GM18951 (cell line): Measurements from ENCODE around the gene OSBPL5.
"Not testable (repeated sequence)": the region's sequence is repeated elsewhere in the genome, so short reads cannot be mapped to it uniquely, and the experiment has no call there.

ENCODE experiments used
- POLR2A ChIP-seq: IDR thresholded peaks from 4 replicates; pipeline ENCODE4 v1.6.1; 2011; ENCODE audit warnings: mild to moderate bottlenecking; ENCODE audit not compliant: insufficient read length, insufficient read depth; ENCODE audit errors: extremely low read depth
- in situ Hi-C: fragments of 300-500 bp; cut with MboI; formaldehyde crosslinking; loops from one replicate; pipeline ENCODE4 v1.12.0; 2022; ENCODE audit warnings: low sequenced_read_pairs, mixed read lengths, inconsistent platforms; ENCODE audit not compliant: unreplicated experiment

Gene OSBPL5

DNA sequence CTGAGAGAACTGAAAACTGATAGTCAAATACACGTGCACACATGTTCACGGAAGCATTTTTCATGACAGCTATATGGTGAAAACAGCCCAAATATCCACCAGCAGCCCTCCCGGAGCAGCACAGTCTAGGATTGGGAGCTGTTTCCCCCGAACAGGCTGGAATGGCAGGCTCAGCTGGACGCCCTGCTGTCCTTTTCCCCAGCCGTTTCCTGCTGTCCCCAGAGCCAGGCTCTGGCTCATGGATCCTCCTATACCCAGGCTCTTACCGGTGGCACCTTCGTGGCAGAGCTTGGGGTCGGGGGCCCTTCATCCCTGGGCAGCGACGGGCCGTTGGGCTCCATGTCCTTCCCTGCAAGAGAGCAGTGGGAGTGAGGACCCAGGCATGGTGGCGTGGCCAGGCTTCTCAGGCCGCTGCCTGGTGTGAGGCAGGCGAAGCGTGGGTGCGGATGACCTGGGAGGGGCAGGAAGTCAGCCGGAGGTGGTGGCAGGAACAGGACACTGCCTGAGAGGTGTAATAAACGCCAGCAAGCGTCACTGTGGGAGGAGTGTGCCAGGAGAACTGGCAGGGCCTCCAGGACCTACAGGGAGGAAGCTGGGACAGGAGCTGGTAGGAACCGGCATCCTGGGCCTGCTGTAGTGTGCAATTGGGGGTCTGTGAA is 38.8 kb downstream of the OSBPL5 start:
- in situ Hi-C loops, result no loop called here
- TF ChIP-seq POLR2A, result no peak

DNA sequence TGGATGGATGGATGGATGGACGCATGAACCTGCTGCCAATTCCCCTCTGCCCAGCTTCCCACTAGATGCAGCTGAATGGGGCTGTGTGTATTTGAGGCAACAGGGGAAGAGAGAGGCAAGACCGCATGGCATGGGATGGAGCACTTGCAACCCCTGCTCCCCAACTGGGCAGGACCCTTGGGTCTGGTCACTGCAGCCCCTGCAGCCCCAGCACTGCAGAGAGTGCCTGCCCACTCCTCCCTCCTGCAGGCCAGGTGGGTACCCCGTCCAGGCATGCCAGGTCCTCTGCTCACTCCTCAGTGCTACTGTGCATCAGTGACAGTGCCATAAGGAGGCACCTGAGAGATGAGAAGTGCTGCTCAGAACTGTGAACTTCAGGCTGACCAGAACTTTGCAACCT is 40.3 kb downstream of the OSBPL5 start:
- no peak for TF ChIP-seq POLR2A
- in situ Hi-C loops, result no loop called here

DNA sequence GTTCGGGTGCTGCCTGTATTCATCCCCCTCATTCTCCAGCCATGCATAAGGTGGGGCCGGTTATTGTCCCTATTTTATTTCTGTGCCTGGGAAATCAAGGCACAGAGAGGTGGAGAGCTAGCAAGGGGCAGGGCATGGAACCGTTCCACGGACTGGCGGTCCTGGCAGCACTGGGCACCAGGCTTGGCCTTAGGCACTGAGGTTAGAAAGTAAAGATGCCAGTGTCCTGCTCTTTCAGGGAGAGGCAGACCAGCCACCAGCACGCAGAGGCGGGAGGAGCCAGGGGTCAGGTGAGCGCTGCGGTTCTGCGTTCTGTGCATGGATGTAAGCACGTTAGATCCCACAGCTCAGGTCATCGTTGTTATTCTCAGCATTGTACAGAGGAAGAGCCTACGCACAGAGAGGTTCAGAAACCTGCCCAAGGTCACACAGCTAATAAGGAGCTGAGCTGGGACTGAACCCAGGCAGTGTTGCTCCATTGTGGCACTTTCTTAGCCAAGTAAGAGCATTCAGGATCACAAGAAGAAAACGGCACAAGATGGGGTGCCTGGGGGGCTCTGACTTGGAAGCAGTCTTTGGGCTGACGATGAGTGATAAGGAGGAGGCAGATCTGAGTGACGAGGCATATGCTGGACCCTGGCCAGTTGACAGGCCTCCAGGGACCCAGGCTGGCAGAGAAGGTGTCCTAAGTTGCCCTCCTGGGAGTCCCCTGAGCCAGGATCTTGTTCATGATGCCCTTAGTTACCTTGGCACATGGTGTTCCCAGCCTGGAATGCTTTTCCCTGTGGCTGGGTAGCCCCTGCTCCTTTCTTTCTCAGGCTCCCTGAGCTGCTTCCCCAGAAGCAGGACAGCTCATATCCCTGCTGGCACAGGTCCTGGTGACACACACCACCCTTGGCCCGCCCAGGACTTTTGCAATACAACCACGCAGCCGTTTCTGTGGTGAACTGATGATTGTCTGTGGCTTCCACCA is 41.1 kb downstream of the OSBPL5 start:
- in situ Hi-C loops, result no loop called here

DNA sequence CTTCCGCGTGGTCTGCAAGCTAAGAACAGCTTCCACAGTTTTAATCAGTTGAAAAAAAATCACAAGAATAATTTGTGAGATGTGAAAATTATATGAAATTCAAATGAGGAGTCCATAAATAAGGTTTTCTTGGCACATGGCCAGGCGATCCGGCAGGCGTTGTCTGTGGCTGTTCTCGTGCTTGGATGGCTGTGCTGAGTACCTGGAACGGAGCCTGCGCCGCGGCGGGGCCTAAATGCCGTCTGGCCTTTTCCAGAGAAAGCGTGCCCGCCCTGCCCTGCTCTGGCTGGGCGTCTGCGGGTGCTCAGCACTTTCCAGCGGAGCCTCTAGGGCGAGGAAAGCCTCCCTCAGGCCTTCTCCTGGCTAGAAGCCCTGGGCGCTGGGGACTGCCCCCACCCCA is 41.8 kb downstream of the OSBPL5 start:
- no peak for TF ChIP-seq POLR2A
- in situ Hi-C loops, result no loop called here

More for the DNA sequence above, 41.1 kb downstream of the OSBPL5 start:
- TF ChIP-seq POLR2A, result no peak

DNA sequence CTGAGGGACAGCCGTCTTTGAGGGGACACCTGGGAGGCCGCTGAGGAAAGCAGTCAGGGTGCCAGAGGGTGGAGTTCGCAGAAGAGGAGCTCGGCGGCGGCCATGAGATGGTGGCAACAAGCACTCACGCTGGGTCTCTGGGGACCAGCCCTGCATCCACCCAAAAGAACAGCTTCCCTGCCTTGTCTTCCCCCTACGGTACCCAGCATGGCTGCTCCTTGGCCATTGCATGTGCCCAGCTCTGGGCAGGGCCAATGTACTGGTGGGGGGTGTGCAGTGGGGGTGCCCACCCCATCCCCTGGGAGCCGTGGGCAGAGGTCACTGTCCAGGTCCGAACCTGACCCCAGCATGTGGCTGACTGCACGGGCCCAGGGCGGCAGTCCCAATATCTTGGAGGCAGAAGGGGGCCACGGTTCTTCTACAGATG is 42.3 kb downstream of the OSBPL5 start:
- in situ Hi-C loops, result no loop called here
- TF ChIP-seq POLR2A, result no peak

DNA sequence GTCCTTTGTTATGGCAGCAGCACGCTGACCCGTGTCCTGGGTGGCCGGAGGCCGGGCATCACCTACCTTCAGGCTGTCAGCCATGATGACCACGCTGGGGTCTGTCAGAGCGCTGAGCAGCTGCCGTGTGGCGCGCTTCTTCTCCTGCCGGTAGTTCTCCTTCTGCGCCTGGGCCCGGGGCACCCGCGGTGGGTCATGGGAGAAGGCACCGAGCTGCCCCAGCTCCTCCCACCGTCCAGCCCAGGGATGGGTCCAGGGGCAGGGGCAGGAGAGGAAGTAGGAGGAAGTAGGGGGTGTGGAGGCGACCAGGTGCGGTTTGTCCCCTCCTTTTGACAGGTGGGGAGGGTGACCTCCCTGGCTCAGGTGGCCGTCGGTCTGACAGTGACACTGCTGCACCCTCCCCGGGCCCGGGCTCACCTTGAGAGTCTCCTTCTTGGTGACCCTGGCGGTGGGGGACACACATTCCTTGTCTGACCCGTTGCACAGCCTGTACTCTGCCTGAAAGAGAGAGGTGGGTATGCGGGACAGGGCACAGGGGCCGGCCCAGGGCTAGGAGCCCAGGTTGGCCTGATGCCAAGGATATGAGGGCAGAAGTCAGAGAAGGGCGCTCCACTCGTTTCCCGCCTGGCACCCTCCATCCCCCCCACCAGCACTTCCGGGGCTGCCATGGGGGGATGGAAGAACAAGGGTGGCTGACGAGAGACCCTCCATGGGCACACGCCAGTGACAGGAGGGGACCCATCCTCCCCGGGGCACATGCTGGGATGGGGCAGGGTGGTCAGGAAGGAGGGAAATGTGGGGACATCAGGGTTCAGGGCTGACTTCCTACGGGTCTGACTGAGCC is 43.0 kb downstream of the OSBPL5 start:
- in situ Hi-C loops, result no loop called here
- TF ChIP-seq POLR2A, result no peak

DNA sequence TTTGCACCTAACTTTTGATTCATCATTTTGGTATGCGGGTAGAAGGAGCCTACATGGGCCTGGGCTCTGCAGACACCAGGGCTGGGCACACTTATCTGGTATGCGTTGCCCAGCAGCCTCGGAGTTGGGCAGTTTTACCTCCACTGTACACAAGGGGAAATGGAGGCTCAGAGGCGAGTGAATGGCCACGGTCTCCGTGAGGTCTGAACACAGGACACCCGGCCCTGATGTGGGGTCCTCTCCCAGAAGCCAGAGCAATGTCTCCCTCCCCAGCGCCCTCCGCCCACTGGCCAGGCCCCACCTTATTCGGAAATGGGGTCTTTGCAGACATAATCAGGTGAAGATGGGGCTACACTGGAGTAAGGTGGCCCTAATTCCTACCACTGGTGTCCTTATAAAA is 43.7 kb downstream of the OSBPL5 start:
- no peak for TF ChIP-seq POLR2A
- in situ Hi-C loops, result no loop called here

DNA sequence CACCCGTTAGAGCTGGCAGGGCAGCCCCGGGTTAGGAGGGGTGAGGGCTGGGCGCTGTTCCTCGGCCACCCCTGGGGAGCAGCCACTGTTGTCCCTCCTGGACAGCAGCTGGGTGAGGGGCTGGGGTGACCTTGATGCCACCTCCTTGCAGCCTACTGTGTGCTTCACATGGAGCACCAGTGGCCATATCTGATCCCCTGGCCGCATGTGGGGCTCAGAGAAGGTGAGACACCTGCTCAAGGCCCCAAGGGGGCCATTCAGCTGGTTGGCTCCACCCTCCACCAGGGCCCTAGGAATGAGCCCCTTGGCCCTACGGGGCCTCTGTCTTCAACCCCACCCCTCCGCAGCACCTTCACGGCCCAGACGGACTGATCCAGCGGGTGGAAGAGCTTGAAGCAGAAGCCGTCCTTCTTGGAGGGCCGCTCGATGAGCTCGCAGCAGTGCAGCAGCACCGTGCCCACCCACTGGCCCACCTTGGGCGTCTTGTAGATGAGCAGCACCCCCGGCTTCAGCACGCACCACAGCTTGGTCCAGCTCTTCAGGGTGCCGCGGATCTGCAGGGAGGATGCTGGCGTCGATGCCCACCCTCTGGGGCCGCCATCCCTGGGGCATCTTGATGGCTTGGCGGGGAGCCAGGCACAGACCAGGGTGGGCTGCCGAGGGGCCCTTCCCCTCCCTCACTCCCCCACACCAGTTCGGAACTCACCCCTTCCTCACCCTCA is 44.9 kb downstream of the OSBPL5 start:
- in situ Hi-C loops, result no loop called here
- TF ChIP-seq POLR2A, result no peak

DNA sequence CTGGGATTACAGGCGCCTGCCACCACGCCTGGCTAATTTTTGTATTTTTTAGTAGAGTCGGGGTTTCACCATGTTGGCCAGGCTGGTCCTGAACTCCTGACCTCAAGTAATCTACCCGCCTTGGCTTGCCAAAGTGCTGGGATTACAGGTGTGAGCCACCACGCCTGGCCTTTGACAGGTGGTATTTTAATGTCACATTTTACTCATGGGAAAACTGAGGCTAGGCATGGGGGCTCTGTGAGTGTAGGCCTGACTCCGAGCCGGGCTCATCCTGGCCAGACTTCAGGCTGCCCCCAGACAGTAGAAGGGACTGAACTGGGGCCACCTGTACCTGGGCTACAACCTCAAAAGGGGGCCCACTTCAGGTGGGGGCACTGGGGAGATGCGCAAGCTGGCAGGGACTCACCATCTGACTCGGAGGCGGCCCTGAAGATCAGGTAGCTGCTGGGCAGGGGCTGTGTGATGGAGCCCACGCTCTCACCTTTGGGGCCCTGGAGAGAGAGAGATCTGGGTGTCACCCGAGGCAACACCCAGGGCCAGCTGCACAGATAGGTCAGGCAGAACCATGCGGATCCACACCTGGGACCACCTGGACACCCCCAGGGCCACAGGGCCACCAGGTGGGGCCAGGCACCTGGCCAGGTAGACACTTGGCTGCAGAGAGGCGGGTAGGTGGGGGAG is 45.8 kb downstream of the OSBPL5 start:
- no peak for TF ChIP-seq POLR2A
- in situ Hi-C loops, result no loop called here

DNA sequence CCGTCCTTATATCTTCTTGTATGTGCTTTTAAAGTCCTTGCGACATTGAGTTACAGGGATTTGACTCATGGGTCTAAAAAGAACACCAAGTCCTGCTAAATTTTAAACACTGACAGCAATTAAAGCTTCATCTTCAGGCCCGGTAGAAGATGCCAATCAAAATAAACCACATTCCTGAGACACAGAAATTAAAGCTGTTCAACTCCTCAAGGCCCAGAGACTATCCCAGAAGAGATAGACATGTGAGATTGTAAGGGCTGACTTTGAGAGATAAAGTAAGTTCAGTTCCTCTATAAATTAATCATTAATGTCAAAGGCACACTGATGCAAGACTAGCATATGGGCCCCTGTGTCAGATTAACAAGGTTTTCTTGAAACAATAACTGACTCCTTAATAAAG is 49.8 kb downstream of the OSBPL5 start:
- TF ChIP-seq POLR2A, result no peak
- in situ Hi-C loops, result no loop called here

DNA sequence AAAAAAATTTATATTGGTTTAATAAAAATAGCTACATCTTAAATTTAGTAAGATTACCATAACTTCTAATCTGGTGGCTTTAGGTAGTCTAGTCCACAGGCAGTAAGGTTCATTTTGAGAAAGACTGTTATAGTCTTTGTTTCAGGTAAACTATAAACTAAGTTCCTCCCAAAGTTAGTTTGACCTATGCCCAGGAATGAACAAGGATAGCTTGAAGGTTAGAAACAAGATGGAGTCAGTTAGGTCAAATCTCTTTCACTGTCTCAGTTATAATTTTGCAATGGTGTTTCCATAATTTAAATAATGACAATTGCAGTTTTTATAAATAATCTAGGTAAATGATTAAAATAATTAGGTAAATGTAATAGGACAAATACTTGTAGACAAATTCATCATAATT is 51.4 kb downstream of the OSBPL5 start:
- in situ Hi-C loops, result not testable (repeated sequence)
